ENCODE measurements around the gene ZFP90.

ZFP90 gene

GRCh38 chr16:68592466-68593337, 53.6 kb downstream of the ZFP90 start:
- no peak for DNase-seq

- no peak for DNase-seq
Observed at GRCh38 chr16:68596266-68596665, 57.2 kb downstream of the ZFP90 start.

GRCh38 chr16:68599586-68599985, 60.5 kb downstream of the ZFP90 start:
- DNase-seq: no peak

- DNase-seq: no peak
Observed at GRCh38 chr16:68605746-68606145, 66.7 kb downstream of the ZFP90 start.

DNA sequence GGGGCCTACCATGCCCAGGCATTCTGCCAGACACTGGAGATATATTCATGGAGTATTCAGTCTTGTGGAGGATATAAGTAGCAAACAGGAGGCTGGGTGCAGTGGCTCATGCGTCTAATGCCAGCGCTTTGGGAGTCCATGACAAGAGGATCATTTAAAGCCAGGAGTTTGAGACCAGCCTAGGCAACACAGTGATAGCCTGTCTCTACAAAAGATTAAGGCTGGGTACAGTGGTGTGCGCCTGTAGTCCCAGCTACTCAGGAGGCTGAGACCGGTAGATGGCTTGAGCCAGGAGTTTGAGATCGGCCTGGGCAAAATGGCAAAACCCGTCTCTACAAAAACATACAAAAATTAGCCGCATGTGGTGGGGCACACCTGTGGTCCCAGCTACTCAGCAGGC, 68.4 kb downstream of the ZFP90 start:
- DNase-seq: no peak

DNA sequence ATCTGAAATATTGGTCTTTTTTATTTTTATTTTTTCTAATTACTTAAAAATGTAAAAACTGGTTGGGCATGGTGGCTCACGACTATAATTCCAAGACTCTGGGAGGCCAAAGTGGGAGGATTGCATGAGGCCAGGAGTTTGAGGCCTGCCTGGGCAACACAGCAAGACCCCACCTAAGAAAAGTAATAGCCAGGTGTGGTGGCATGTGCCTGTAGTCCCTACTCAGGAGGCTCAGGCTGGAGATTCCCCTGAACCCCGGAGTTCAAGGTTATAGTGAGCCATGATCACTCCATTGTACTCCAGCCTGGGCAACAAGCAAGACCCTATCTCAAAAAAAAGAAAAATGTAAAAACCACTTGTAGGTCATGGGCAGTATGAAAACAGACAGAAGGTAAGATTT, 69.2 kb downstream of the ZFP90 start:
- DNase-seq: no peak

GRCh38 chr16:68612996-68613395, 73.9 kb downstream of the ZFP90 start:
- DNase-seq: no peak

GRCh38 chr16:68617734-68618133, 78.6 kb downstream of the ZFP90 start:
- no peak for DNase-seq

Measured in right hindlimb (tissue), 1 donor.